Caki2 (cell line): Measurements from ENCODE around the gene LVRN. TPM values are rescaled to one million over a fixed set of nuclear protein-coding genes. Genes with fewer than 3 reads are reported as not detected.
A peak's percentile ranks its signal among the peaks of the same experiment; 100 is the strongest.

ENCODE experiments used
- DNase-seq: peaks from one replicate; pipeline ENCODE4 v3.0.0-alpha.2; 2015; ENCODE audit warnings: low read depth
- in situ Hi-C: cut with HindIII; loops from 2 replicates; pipeline ENCODE4 v1.10.0; 2016; ENCODE audit warnings: low sequenced_read_pairs, low pct_unique_long_range_greater_than_20kb, mixed read lengths
- total RNA-seq: library from RNA; depleted of rRNA; stranded (reverse); fragments of >200 nt; shearing (Covaris generic); gene quantifications from 2 replicates; pipeline ENCODE4 v1.2.3, GENCODE V29; 2014; ENCODE audit warnings: low replicate concordance

The LVRN gene
- total RNA-seq, 1 experiment from 2014 or later, result not detected

- DNase-seq, result no peak
- in situ Hi-C loops, result no loop called here
Measured at GRCh38 chr5:115995351-115995750, 33.1 kb downstream of the LVRN start.

DNA sequence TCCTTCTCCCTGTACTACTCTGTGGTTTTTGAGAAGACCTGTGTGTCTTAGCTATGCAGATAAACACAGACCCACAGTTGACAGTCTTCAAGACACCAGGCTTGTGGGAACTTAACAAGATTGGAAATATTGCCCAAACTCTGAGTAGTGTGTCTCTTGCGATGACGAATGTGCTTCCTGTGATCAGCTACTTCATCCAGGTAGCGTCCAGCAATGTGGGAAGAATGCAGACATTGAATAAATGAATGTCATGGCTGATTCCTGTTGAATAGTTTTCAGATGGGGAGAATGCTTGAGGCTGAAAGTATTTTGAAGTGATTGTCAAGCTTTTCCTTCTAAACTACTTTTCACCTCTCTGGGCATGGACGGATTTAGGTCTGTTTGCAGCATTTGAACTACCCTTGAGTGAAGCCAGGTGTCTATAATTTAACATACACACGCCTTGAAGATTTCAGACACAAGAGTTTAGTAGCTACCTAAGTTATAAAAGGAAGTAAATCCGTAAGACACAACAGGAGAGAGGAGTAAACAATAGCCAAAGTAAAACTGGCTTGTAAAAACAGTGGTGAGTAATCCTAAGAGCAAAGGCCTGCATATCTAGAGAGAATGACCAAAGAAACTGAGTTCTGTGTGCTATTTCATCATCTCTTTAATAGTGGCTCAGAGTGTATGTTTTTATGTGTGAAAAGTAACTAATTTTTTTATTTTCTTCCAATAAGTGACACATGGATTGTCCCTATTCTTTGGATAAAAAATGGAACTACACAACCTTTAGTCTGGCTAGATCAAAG is 40.0 kb downstream of the LVRN start:
- DNase-seq, result no peak
- in situ Hi-C loops, result no loop called here

GRCh38 chr5:116004248-116004647 is 42.0 kb downstream of the LVRN start:
- in situ Hi-C loops, result no loop called here

DNA sequence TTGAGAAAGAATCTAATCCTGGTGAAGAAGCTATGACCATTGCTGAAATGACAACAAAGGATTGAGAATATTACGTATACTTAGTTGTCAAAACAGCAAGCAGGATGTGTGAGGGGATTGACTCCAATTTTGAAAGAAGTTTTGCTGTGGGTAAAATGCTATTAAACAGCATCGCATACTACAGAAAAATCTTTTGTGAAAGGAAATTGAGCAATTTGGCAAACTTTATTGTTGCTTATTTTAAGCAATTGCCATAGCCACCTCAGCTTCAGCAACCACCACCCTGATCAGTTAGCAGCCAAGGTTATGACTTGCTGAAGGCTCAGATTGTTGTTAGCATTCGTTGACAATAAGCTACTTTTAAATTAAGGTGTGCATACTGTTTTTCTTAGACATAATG is 47.5 kb downstream of the LVRN start:
- in situ Hi-C loops, result no loop called here
- DNase-seq, result no peak

More at GRCh38 chr5:116004248-116004647, 42.0 kb downstream of the LVRN start:
- DNase-seq, result no peak

DNA sequence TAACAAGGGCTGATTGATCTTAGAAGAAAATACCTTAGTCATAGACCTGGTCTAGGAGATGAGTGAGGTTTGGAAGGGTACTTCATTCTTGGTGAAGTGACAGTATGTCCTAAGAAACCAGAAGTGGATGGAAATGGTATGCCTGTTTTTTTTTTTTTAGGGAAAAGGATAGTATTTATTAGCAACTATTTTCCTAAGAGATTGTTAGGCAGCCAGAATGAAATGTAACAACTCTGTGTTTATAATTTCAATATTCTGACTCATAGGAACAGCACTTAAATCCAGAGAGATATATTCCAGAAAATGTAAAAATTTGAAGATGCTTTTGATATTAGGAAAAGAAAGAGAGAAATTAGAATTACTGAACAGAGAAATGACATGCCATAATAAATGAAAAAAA is 48.8 kb downstream of the LVRN start:
- in situ Hi-C loops, result no loop called here
- no peak for DNase-seq

GRCh38 chr5:116013207-116013785 is 51.0 kb downstream of the LVRN start:
- DNase-seq, result no peak
- in situ Hi-C loops, result no loop called here

DNA sequence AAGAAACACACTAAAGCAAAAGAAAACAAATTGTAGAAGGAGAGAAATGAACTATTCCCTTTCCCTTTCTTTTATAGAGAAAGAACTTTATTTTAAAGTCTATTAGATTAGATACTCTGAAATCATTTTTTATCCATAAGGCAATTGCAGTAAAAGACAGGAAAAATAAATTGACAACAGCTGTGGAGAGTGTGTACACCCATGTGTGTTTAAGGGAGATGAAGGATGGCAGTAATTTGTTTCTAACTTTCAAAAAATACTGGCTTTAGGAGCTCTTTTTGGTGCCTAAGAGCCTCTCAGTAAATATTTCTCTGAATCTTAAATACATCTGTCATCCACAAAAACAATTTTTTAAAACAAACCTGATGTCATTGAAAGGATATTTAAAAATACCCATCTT is 51.7 kb downstream of the LVRN start:
- no peak for DNase-seq
- in situ Hi-C loops, result no loop called here

- in situ Hi-C loops, result no loop called here
- no peak for DNase-seq
Measured at GRCh38 chr5:116023619-116024018, 61.3 kb downstream of the LVRN start.

DNA sequence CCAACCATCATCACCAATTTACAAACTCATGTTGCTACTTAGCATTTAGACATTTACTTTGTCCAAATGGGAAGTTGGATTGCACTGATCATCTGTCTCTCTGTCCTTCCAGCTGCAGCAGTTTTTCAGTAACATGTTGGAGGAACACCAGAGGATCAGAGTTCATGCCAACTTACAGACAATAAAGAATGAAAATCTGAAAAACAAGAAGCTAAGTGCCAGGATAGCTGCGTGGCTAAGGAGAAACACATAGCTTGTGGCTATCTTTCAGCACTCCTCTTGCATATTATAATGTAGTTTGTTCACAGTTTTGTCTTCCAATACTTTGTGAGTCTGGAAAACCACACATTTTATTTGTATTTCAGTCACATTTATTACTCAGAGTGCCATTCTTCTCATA is 63.6 kb downstream of the LVRN start:
- in situ Hi-C loops, result no loop called here

DNA sequence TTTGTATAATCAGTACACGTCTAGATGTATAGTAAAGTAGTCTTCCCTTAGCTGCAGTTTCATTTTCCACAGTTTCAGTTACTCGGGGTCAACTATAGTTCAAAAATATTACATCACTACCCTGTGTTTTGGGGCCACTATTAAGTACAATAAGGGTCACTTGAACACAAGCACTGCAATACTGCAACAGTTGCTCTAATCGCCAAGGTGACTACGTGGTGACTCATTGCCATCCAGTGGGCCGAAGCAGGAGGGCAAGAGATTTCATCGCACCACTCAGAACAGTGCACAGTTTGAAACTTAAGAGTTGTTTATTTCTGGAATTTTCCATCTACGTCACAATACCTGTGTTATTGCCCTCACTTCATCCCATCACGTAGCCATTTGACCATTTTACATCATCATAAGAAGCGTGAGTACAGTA is 69.8 kb downstream of the LVRN start, which contains the start of gene ARL14EPL:
Gene ARL14EPL (plus strand): TSS at position 379 of the 424 bp plus-strand sequence. CDS start 18,994 bp downstream, outside the sequence.
- in situ Hi-C loops, result no loop called here
- DNase-seq, result peak; percentile 78

More for the DNA sequence above, 63.6 kb downstream of the LVRN start:
- no peak for DNase-seq

DNA sequence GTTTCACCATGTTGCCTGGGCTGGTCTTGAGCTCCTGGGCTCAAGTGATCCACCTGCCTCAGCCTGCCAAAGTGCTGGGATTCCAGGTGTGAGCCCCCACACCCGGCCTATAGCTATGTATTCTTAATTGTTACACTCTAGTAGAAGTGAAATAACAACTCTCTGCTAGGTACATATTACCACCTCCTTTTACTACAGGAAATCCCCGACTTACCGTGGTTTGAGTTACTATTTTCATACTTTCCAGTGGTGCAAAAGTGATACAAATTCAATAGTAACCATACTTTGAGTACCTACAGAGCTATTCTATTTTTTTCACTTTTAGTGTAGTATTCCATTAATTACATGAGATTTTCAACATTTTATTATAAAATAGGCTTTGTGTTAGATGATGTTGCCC is 70.7 kb downstream of the LVRN start:
- DNase-seq, result no peak
- in situ Hi-C loops, result no loop called here

GRCh38 chr5:116035123-116035522 is 72.8 kb downstream of the LVRN start:
- in situ Hi-C loops, result no loop called here
- peak; percentile 44 for DNase-seq

DNA sequence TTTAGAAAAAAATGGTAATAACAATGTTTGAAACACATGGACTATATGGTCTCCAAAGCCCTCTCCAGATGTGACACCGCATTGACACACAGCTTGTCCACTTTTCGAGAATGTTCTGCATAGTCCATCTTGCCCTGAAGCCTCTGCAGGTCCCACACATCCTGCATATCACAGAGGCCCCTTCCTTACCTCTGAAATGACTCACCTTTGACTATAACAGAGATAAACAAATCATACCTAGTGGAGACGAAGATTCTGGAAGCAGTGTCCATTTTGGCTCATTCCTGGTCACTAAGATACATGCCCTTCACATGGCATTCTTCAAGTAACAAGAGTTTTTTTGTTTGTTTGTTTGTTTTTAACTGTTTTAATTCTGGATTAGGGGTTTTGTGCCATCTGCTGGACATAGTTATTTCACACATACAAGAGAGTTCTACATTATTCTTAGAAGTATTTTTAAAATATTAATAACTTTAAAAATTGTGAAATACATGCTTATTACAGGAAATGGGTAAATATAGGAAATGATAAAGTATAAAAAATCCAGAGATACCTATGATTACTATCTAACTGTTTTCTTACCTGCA is 75.1 kb downstream of the LVRN start:
- no peak for DNase-seq
- in situ Hi-C loops, result no loop called here

- no peak for DNase-seq
- in situ Hi-C loops, result no loop called here
Measured at GRCh38 chr5:116038817-116039216, 76.5 kb downstream of the LVRN start.

- in situ Hi-C loops, result no loop called here
Measured at GRCh38 chr5:116042375-116042774, 80.1 kb downstream of the LVRN start.

DNA sequence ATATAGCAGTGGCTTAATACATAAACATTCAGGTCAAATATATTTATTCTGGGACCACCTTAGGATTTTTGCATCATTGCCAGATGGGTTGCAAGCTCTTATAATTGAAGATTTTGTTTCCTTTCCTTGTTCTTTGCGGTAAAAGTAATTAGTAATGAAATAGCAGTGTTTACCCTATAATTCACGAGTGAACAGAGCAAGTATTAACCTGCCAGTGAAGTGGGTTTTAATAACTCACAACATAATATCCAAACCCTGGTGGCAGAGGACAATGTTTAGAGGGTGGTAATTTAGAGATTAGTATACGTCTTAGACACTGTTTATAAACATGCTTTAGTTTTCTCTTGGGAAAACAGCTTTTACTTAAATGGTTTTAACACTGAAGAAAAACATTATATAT is 81.8 kb downstream of the LVRN start:
- in situ Hi-C loops, result no loop called here
- no peak for DNase-seq

More at GRCh38 chr5:116042375-116042774, 80.1 kb downstream of the LVRN start:
- DNase-seq, result no peak

- in situ Hi-C loops, result no loop called here
- no peak for DNase-seq
Measured at GRCh38 chr5:116045821-116046220, 83.5 kb downstream of the LVRN start.

DNA sequence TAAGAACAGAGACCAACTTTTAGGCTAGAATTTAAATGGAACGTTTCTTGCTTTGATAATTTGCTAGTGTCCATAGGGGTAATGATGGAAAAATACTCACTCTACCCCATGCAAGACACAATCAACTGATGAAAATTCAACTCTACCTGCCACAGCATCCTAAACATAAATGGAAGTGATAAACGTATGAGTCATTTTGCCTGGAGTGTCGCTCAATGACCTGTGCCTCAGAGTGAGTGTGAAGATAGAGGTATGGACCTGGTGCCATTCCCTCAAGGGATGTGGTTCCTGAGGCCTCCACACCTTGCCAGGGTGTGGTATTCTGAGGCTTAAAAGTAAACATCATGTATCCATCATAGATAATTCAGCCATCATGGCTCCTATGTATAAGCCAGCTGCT is 84.0 kb downstream of the LVRN start:
- in situ Hi-C loops, result no loop called here
- DNase-seq, result no peak

- in situ Hi-C loops, result no loop called here
- DNase-seq, result no peak
Measured at GRCh38 chr5:116046823-116047222, 84.5 kb downstream of the LVRN start.
